DMS 273 (cell line): ENCODE results near the gene PALM.

Experiments used
- DNase-seq: peaks from one replicate; lab custom pipeline; 2025; ENCODE audit not compliant: unreplicated experiment; lab: John Stamatoyannopoulos, UW

Gene PALM

GRCh38 chr19:778910-779653 lies 70.3 kb downstream of the PALM start:
- DNase-seq = peak; percentile 49

DNA sequence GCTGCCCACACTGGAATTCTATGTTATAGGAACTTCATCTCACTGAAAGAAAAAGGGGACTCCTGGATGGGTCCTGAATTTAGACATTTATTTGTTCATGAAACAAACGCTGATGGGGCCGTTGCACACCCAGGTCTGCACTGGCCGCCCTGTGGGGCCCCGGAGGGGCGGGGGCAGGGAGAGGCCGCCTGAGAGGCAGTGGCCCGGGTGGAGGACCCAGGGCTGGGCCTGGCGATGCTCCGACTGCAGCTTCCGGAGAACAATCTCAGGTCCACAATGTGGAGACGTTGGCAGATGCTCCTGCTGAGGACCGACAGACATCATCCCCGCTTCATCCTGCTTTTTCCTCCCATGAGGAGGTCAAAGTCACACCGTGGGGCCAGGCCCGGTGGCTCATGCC lies 72.2 kb downstream of the PALM start:
- DNase-seq = no peak

- no peak for DNase-seq
Measured at GRCh38 chr19:781800-782184, 73.1 kb downstream of the PALM start.

- DNase-seq = no peak
Measured at GRCh38 chr19:782185-782877, 73.6 kb downstream of the PALM start.

DNA sequence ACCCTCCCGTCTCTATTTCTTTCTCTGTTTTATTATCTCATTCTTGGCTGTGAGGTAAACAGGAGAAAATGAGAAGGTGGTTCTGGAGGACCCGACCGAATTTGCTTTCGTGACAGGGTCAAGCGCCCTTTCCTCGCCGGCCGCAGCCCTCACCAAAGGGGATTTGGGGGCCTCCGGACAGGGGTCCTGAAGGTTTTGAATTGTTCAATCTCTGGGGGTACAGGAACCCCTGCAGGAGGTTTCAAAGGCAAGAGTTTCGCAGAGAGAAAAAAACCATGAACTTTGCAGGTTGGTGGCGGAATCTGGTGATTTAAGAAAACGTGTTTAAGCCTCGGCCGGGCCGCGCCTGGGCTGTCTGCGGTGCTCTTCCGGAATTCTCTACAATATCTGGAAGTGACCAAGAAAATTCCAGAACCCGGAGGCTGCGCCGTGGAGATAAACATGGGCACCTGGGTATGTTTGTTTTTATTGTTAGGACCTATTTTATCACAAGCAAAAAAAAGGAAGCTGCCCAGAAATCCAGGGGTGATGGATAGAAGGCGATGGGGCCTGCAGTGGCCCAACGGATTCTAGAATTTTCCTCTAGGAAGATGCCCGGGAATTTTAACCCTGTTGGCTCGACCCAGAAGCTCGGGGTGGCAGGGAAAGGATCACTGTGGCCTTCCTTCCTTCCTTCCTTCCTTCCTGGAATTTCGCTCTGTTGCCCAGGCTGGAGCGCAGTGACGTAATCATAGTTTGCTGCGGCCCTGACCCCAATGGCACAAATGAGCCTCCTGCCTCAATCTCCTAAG lies 74.3 kb downstream of the PALM start:
- no peak for DNase-seq

- DNase-seq = no peak
Measured at GRCh38 chr19:784541-784940, 75.8 kb downstream of the PALM start.

DNA sequence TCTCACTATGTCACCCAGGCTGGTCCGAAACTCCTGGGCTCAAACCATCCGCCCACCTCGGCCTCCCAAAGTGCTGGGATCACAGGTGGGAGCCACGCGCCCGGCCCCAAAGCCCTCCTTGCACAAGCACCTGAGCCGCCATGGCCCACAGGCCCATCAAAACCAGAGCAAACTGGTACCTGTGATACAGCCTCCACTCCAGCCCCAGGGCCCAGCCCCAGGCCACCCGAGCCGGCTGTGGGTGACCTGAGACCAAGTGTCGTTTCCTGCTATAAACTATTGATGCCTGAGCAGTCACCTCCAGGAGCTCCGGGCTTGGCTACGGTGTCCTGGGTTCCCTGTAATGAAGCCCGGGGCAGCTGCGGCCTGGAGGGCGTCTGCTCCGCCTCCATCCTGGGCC lies 78.8 kb downstream of the PALM start:
- no peak for DNase-seq

DNA sequence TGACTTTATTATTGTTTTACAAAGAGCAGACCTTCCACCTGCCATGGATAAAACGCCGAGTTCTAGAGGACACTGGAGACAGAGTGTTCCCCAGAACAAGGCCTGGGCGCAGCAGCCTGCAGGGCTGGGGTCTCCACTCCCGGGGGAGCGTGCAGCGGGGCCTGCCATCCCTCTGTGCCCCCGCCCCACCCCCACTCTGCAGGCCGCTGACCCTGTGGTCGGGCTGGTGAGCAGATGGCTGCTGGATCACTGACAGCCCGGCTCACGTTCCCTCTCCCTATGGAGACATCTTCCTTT lies 79.9 kb downstream of the PALM start:
- DNase-seq = no peak

- DNase-seq = peak; percentile 53
Measured at GRCh38 chr19:788983-789700, 80.4 kb downstream of the PALM start.

GRCh38 chr19:789701-790060 lies 80.9 kb downstream of the PALM start:
- DNase-seq = no peak

DNA sequence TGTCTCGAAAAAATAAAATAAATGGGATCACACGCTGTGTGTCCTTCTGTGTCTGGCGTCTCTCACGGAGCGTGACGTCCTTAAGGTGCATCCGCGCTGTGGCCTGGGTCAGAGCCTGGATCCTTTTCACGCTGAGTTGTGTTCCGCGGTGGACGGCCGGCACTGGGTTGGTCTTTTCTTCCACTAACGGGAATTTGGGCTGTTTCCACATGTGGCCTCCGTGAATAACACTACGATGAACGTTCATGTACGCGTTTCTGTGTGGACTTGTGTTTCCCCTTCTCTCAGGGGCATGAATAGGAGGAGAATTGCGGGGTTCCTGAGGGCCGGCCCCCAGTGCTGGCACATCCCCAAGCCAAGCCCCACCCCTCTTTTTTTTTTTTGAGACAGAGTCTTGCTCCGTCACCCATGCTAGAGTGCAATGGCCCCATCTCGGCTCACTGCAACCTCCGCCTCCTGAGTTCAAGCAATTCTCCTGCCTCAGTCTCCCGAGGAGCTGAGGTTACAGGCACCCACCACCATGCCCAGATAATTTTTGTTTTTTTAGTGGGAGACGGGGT lies 82.4 kb downstream of the PALM start:
- no peak for DNase-seq

DNA sequence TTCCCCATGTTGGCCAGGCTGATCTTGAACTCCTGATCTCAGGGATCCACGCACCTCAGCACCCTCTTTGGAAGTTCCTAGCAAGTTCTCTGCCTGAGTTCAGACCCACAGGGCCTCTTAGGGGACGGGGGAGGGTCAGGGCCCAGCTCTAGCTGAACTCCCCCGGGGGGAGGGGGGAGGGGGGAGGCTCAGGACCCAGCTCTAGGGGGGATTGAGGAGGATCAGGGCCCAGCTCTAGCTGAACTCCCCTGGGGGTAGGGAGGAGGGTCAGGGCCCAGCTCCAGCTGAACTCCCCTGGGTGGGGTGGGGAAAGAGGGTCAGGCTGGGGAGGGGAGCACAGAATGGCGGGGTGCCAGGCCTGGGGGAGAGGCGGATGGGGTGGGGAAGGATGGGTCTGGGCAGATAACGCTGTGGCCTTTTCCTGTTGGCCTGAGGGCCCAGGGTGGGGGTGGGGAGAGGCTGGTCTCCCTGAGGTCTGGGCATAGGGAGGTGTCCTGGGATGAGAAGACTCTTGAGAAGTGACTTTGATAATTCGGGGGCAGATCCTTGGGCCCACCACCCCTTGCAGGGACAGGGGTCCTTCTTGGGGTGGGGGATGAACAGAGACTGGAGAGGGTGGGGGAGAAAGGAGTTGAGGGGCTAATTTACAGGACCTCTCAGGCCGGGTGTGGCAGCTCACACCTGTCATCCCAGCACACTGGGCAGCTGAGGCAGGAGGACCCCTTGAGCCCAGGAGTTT lies 83.0 kb downstream of the PALM start:
- DNase-seq = no peak

GRCh38 chr19:792306-792885 lies 83.7 kb downstream of the PALM start:
- DNase-seq = no peak

DNA sequence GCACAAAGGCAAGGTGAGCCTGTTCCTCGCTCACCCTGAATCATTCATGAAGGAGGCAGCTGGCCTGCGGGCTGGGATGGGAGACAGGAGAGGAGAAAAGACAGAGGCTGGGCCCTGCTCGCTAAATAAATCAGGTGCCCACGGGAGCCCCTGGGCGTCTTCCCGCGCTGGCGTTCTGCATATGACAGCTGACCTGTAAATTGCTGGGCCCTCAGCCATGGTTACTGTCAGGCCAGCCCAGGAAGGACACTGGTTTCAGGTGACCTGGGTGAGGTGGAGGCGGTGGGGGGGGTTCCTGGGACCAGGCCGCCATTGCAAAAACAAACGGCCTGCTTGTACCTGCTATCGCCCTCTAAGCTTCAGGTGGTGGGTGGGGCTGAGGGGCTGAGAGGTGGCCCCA lies 85.1 kb downstream of the PALM start:
- no peak for DNase-seq

- DNase-seq = peak; percentile 47
Measured at GRCh38 chr19:795073-795611, 86.4 kb downstream of the PALM start.

DNA sequence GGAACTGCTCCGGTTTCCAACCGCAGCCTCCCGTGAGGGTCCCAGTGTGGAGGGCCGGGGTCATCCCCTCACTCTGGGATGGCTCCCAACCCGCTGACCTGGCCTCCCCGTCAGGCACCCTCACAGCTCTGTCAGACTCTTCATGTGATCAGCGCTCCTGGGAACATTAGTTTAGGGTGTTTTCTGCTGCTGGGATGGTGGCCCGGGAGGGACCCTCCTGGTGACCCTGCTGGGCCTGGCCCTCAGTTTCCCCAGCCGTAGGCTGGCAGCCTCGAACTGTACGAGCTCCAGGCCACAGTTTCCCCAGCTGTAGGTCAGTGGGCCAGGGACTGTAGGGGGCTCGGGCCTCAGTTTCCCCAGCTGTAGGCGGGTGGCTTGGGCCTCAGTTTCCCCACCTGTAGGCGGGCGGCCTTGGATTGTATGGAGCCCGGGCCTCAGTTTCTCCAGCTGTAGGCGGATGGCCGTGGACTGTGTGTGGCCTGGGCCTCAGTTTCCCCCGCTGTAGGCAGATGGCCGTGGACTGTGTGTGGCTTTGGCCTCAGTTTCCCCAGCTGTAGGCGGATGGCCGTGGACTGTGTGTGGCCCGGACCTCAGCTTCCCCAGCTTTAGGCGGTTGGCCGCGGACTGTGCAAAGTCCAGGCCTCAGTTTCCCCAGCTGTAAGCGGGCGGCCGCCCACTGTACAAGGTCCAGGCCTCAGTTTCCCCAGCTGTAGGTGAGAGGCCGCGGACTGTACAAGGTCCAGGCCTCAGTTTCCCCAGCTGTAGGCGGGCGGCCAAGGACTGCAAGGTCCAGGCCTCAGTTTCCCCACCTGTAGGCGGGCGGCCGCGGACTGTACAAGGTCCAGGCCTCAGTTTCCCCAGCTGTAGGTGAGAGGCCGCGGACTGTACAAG lies 87.2 kb downstream of the PALM start:
- no peak for DNase-seq

DNA sequence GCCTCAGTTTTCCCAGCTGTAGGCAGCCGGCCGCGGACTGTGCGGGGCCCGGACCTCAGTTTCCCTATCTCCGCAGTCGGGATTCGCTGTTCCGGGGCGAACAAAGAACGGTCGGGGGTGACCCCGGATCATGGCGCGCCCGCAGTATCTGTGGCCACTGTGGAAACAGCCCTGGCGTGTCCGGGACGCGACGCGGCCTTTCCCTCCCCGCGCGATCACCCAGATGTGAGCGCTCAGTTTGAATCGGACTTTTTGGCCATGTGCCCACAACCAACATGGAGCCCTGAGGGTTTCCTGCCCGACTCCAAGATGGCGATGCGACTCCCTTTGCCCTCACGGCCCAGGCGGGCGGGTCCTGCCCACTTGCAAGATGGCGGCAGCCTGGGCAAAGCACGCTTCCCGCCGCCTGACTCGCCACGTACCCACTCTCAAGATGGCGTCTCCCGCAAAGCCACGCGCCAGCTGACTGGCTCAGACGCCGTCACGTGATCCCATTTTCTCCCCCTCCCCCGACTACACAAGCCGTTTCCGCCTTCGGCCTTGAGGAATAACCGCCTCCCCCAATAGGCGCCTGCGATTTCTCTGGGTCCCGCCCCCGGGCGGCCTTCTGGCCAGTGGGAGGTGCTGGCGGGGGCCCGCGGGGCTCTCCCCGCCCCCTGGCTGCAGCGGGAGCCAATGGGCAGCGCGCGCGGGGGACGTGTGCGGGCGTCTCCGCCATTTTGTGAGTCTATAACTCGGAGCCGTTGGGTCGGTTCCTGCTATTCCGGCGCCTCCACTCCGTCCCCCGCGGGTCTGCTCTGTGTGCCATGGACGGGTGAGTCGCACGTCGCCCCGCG lies 88.2 kb downstream of the PALM start, which contains the start of gene PTBP1:
Gene PTBP1, plus strand, starts transcription at position 761 of the 836 bp plus-strand sequence. Its CDS starts 46 bp downstream, at position 807.
- peak; percentile 100 for DNase-seq
